PC-9 (cell line): ENCODE measurements around the gene NCS1. TPM values are rescaled to one million over a fixed set of nuclear protein-coding genes. Genes with fewer than 3 reads are reported as not detected.

Experiments
- BruUV-seq: library from RNA; stranded (reverse); fragments of 400-500 nt; replicated peaks from 2 replicates; lab custom pipeline; 2021; lab: Mats Ljungman, UMichigan
- CTCF ChIA-PET: fragments of 300-600 bp; sonication (Branson Sonifier 250); formaldehyde crosslinking; loops from one replicate; lab custom pipeline; 2022; ENCODE audit warnings: antibody characterized with exemption; lab: Charles Lee
- POLR2A ChIA-PET: fragments of 300-600 bp; sonication (Branson Sonifier 250); formaldehyde crosslinking; loops from one replicate; lab custom pipeline; 2022; ENCODE audit warnings: antibody characterized with exemption; ENCODE audit not compliant: unreplicated experiment; lab: Charles Lee
- DNase-seq, 2 experiments: peaks; one replicate each; pipeline versions ENCODE4 v3.0.0 to v3.0.0-alpha.2; 2015 to 2022; ENCODE audit warnings: mixed read lengths in 1 of 2
- H2AFZ ChIP-seq: fragments of 200-600 bp; sonication (generic); 2 replicates; pipeline ENCODE4 v1.8.1; 2017; ENCODE audit warnings: antibody characterized with exemption
- H3F3A ChIP-seq: fragments of 200-600 bp; sonication (generic); 2 replicates; pipeline ENCODE4 v1.8.1; 2017; ENCODE audit warnings: antibody characterized with exemption, mild to moderate bottlenecking, low read depth; ENCODE audit not compliant: insufficient read depth
- H3K27ac ChIP-seq: fragments of 200-600 bp; sonication (generic); 2 replicates; pipeline ENCODE4 v1.6.1; 2016; ENCODE audit warnings: mixed run types
- H3K27me3 ChIP-seq: fragments of 200-600 bp; sonication (generic); 2 replicates; pipeline ENCODE4 v1.6.1; 2016; ENCODE audit warnings: low read depth, mixed run types; ENCODE audit not compliant: insufficient read depth
- H3K36me3 ChIP-seq: fragments of 200-600 bp; sonication (generic); 2 replicates; pipeline ENCODE4 v1.6.1; 2016; ENCODE audit warnings: low read depth, mixed run types
- H3K4me1 ChIP-seq: fragments of 200-600 bp; sonication (generic); replicated peaks from 2 replicates; pipeline ENCODE4 v1.6.1; 2016; ENCODE audit warnings: mixed run types; ENCODE audit not compliant: insufficient read depth
- H3K4me2 ChIP-seq: fragments of 200-600 bp; sonication (generic); 2 replicates; pipeline ENCODE4 v1.6.1; 2017; ENCODE audit warnings: mixed run types
- H3K4me3 ChIP-seq: fragments of 200-600 bp; sonication (generic); 2 replicates; pipeline ENCODE4 v1.6.1; 2016; ENCODE audit warnings: mixed run types
- H3K79me2 ChIP-seq: fragments of 200-600 bp; sonication (generic); 2 replicates; pipeline ENCODE4 v1.6.1; 2017; ENCODE audit warnings: low read depth, mixed run types
- H3K9me2 ChIP-seq: fragments of 200-600 bp; sonication (generic); 2 replicates; pipeline ENCODE4 v1.8.1; 2017; ENCODE audit warnings: mild to moderate bottlenecking; ENCODE audit not compliant: insufficient read depth
- H3K9me3 ChIP-seq: fragments of 200-600 bp; sonication (generic); 2 replicates; pipeline ENCODE4 v1.8.1; 2016; ENCODE audit warnings: low read depth; ENCODE audit not compliant: insufficient read depth
- H4K20me1 ChIP-seq: fragments of 200-600 bp; sonication (generic); 2 replicates; pipeline ENCODE4 v1.8.1; 2017; ENCODE audit not compliant: insufficient read depth
- EZH2 ChIP-seq: fragments of 200-600 bp; sonication (generic); IDR thresholded peaks from 2 replicates; pipeline ENCODE4 v1.8.0; 2017; ENCODE audit warnings: antibody characterized with exemption, low read depth
- intact Hi-C: fragments of 100-400 bp; cut with micrococcal nuclease; formaldehyde crosslinking; loops from one replicate; pipeline ENCODE4 v1.10.0; 2022; ENCODE audit not compliant: unreplicated experiment
- total RNA-seq: library from RNA; stranded (reverse); gene quantifications from 2 replicates; pipeline ENCODE4 v1.2.3, GENCODE V29; 2021
- TF ChIP-seq, protein P1 (sequence below): fragments of 200-600 bp; sonication (generic); conservative IDR thresholded peaks from 2 replicates; pipeline ENCODE4 v1.6.1; 2017; ENCODE audit warnings: mixed run types, antibody characterized with exemption, mild to moderate bottlenecking, moderate library complexity

The NCS1 gene
- total RNA-seq, 1 experiment from 2014 or later = 59.2 TPM

DNA sequence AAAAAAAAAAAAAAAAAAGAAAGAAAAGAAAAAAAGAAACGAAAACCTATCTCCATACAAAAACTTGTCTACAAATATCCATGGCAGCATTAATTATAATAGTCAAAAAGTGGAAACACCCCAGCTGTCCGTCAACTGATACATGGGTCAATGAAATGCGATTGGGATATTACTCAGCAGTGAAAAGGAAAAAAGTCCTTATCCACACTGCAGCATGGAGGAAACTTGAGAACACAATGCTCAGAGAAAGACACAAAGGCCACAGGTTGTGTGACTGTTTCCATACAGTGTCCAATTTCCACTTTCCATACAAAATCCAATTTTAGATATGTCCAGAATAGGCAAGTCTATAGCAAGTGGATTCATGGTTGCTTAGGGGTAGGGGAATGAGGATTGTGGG is 24.3 kb upstream of the NCS1 start:
- Histone ChIP-seq H3K79me2 (no peaks in the 10 kb centered on the region), H3K27me3 (no peaks in the 10 kb centered on the region), H3F3A (peaks cover 15% of the 10 kb centered on the region; the same call in 1 of the 2 replicates), H3K4me2 (no peak overlapping the region), H3K4me1 (peaks cover 8% of the 10 kb centered on the region), H4K20me1 (no peaks in the 10 kb centered on the region), H3K36me3 (no peaks in the 10 kb centered on the region), H3K4me3 (no peak overlapping the region), H3K9me3 (no peaks in the 10 kb centered on the region), H3K27ac (no peak overlapping the region), H3K9me2 (no peaks in the 10 kb centered on the region), H2AFZ (no peak overlapping the region)
- no TSS peak for BruUV-seq
- ChIA-PET POLR2A (no interaction called here), CTCF (no interaction called here)
- TF ChIP-seq, protein P1, sequence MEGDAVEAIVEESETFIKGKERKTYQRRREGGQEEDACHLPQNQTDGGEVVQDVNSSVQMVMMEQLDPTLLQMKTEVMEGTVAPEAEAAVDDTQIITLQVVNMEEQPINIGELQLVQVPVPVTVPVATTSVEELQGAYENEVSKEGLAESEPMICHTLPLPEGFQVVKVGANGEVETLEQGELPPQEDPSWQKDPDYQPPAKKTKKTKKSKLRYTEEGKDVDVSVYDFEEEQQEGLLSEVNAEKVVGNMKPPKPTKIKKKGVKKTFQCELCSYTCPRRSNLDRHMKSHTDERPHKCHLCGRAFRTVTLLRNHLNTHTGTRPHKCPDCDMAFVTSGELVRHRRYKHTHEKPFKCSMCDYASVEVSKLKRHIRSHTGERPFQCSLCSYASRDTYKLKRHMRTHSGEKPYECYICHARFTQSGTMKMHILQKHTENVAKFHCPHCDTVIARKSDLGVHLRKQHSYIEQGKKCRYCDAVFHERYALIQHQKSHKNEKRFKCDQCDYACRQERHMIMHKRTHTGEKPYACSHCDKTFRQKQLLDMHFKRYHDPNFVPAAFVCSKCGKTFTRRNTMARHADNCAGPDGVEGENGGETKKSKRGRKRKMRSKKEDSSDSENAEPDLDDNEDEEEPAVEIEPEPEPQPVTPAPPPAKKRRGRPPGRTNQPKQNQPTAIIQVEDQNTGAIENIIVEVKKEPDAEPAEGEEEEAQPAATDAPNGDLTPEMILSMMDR = no peak
- no peak for TF ChIP-seq EZH2
- DNase-seq = no peak
- intact Hi-C loops = no loop called here

DNA sequence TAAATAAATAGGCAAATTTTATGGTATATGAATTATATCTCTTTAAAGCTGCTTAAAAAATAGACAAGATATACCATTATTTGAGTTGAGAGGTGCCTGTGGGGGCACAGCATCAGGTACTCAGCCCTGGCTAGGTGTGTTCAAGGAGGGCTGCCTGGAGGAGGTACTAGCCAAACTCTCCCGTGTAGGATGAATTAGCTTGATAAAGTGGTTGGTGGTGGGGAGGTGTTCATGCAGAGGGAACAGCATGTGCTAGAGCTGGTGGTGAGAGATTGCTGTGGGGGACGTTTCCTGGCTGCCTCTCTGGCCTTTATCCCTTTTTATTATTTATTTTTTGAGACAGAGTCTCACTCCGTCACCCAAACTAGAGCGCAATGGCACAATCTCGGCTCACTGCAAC is 23.2 kb upstream of the NCS1 start:
- H3F3A ChIP-seq = peaks cover 15% of the 10 kb centered on the region; the same call in 1 of the 2 replicates
- peaks cover 8% of the 10 kb centered on the region for H3K4me1 ChIP-seq
- no peak overlapping the region for H3K27ac ChIP-seq
- intact Hi-C loops = no loop called here
- no peak for DNase-seq
- no TSS peak for BruUV-seq
- no peaks in the 10 kb centered on the region for H4K20me1 ChIP-seq
- H3K9me3 ChIP-seq = no peaks in the 10 kb centered on the region
- no peaks in the 10 kb centered on the region for H3K36me3 ChIP-seq
- H3K4me3 ChIP-seq = no peak overlapping the region
- TF ChIP-seq, protein P1 = no peak
- no peak for TF ChIP-seq EZH2
- ChIA-PET POLR2A (no interaction called here), CTCF (no interaction called here)
- H3K79me2 ChIP-seq = no peaks in the 10 kb centered on the region
- H3K9me2 ChIP-seq = no peaks in the 10 kb centered on the region
- H2AFZ ChIP-seq = no peak overlapping the region
- H3K27me3 ChIP-seq = no peaks in the 10 kb centered on the region
- no peak overlapping the region for H3K4me2 ChIP-seq

DNA sequence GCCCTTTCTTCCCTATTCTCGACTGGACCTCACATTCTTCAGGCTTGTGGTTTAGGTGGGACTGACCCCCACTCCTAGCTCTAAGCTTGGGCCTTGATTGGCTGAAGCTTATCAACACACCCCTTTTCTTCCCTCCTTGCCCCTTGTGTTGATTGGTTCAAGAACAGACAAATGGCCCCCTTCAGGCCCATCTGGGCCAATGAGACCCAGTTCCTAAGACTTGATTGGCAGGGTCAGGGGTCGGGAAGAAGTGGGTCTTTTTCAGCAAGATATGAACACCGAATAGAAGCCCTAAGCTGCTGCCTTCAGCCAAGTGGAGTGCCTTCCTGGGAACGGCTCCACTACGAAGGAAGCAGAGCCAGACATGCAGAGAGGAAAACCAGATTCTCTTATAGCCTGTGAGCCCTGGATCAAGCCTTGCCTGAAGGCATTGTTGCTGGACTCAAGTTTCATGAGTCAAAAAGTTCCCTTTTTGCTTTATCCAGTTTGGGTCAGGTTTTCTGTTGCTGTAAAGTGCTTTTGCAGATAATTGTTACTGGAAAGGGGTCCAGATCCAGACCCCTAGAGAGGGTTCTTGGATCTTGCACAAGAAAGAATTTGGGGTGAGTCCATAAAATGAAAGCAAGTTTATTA is 22.4 kb upstream of the NCS1 start:
- Histone ChIP-seq H3K79me2 (no peaks in the 10 kb centered on the region), H3K36me3 (no peaks in the 10 kb centered on the region), H3K9me2 (no peaks in the 10 kb centered on the region), H3K4me2 (no peak overlapping the region), H3K4me1 (peaks cover 8% of the 10 kb centered on the region), H4K20me1 (no peaks in the 10 kb centered on the region), H3K27ac (no peak overlapping the region), H3K27me3 (no peaks in the 10 kb centered on the region), H3K4me3 (no peak overlapping the region), H2AFZ (no peak overlapping the region), H3F3A (peaks cover 15% of the 10 kb centered on the region; the same call in 1 of the 2 replicates), H3K9me3 (no peaks in the 10 kb centered on the region)
- no peak for DNase-seq
- TF ChIP-seq EZH2 = no peak
- TF ChIP-seq, protein P1 = no peak
- CTCF ChIA-PET = no interaction called here
- intact Hi-C loops = no loop called here
- BruUV-seq = no TSS peak
- POLR2A ChIA-PET = no interaction called here
